SKM-1 treated with dmso at 0.1 percent for 144 hours (cell line): ENCODE data around the gene RFC2.

Experiments used
- DNase-seq: peaks from one replicate; lab custom pipeline; 2025; ENCODE audit not compliant: unreplicated experiment; lab: John Stamatoyannopoulos, UW

RFC2 gene

DNA sequence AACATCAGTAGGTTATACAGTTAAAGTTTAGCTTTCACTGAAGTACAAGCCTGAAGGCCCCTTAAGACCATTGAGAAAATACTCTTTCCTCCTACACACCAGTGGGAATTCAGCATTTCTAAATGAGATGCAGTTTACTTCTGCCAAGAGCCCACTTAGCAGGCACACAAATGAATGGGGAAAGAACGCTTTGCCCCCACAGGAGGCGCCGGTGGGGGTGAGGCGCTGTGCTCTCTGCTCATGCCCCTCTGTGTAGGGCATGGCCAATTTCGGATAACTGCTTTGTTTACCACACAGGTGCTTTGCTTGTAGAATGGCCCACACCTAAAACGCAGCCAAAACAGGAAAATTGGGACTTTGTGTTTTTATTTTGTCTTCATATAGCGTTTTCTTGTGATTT is 60.3 kb downstream of the RFC2 start:
- DNase-seq: no peak

DNA sequence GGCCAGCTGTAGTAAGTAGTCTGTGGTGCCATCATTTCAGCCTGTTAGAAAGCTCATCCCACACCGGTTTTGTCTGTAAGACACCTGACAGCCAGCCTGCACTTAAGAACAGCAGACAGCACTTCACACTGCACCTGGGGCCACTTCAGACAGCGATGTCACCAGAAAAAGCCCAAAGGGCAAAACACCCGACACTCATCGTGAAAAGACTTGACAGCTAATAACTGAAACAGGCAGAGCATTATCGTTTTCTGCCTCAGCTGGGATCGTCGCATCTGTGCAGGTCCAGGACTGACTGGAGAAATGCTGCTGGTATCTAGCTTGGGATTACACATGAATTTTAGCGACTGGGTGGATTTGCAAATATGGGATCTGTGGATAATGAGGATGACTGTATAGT is 61.1 kb downstream of the RFC2 start:
- DNase-seq: no peak

DNA sequence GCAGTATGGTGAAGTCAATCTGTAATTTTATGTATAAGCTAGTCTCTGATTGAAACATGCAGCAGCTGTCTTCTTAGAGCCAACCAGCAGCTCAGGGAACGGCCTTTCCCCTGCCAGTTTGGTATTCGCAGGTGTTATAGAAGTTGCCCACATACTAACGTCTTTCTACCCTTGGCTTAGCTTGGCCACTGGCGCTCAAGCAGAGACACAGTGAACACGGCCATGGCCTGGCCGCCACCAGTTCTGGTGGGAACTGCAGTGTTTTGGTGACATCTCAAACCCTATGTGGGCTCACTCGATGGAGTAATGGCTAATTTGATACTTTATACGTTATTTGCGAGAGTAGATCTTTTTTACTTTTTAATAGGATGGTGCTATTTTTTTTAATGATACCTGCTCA is 63.0 kb downstream of the RFC2 start:
- DNase-seq: no peak

DNA sequence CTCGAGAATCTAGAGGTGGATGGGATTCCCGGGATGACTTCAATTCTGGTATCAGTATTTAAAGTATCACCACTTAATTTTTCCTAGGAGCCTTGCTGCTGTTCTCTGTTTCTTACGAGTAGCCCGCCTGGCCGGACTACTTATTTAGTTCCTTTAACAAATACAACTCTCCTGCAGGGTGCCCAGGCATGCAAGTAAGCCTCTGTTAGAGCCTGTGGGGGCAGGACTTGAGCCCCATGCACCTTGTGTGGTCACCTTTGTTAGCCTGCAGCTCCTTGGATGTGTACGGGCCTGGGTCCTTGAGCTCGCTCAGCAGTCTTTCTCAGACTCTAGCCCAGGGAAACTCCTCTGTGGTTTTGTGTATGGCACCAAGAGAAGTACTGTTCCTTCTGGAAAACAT is 63.9 kb downstream of the RFC2 start:
- no peak for DNase-seq

DNA sequence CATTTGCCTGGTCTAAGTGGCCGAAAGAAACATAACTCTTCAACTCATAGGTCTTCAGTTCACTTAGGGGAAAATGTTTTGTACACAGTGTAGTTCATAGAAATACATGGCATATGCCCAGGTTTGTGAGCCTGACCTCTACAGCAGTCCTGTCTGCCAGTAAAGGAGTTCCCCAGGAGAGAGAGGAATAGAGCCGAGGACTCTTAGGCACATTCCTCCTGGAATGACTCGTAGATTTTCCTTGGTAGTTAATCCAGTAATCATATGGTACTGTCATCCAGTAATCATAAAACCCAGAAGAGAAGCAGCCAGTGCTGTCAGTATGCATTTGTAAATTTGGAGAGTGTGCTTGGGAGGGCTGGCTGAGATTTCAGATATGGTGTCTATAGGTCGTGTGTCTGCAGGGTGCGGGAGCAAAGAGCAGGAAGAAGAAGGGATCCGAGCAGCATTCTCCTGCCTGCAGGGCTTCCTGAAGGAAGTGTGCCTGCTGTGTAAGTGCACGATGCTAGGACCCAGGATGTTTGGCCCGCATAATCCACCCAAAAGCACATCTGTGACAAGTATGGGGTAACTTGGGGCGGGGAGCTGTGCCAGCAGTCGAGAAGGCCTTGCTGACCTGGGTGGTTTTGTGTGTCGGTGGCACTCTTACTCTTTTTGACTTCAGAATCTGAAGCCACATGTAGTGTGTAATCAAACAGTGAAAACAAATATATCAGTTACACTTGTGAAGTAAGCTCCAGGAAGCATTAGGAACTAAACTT is 66.1 kb downstream of the RFC2 start:
- no peak for DNase-seq

DNA sequence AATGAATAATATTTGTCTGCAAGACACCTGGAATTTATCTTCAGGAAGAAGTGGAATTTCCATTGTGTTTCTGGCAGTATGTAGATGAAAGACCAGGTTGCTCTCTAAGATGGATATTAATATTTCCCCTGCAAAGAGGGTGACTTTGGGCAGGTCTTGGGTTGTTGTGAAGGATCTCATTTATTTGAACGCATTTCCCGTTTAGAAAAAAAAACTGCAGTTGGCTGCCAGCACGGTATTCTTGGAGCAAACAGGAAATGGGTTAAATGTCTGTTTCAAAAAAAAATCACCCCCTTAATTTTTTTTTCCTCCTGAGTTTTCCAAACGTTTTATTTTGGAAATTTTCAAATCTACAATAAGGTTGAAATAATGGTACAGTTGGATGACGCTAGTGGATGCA is 68.6 kb downstream of the RFC2 start:
- DNase-seq: no peak

DNA sequence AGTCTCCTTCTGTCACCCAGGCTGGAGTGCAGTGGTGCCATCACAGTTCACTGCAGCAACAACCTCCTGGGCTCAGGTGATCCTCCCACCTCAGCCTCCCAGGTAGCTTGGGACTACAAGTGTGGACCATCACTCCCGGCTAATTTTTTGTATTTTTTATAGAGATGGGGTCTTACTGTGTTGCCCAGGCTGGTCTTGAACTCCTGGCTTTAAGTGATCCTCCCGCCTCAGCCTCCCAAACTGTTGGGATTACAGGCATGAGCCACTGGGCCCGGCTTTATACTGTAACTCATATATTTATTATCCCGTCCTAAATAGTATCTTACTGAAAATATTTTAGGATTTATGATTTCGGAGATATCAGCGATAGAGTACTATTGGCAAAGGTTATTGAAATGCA is 69.2 kb downstream of the RFC2 start:
- no peak for DNase-seq

DNA sequence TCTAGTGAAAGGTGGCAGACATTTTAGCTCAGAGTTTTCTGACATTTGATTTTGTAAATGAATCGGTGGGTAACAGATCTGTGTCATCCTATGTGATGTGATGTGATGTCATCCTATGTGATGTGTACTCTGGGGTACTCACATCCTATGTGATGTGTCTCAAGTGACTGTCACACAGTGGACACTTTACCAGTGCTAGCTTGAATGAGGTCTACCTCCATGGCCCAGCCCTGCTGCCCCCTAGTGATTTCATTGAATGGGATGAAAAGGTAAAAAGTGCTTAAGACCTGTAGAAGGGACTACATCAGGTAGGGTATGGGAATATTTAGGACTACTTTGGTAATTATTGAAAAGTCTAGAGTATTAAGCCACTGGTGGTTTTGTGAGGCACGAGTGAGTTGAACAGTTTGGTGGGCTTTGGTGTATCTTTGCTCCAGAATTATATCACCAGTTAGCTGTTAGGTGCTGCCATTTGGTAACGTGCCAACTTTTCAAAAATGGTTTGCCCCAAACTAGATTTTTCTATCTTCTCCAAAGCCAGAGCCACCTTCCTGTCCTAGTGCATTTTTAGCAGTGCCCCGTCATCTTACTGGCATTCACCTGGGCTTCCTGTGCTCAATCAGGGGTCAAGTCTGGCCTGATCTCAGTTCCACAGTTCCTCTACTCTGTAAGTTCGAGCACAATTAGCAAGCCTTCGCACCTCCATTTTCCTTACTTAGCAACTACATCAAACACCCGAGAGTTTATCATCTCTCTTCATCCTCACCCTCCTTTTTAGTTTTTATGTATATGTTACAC is 70.3 kb downstream of the RFC2 start:
- no peak for DNase-seq

DNA sequence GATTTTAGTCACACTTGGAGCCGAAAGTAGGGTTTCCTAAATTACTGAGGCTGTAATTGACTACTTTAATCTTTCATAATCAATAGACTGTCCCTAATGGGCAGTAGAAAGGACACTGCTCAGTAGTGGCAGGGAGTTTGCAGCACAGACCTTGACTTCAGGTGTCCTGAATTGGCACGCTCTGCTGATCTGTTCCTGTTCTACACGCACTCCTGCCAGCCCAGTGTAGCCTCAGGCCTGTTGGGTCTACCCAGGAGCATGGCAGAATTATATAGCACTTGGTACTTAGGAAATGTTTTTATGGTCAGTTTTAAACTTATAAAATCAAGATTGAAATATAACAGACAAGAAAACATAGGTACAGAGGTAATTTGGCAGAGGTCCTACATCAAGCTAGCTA is 71.1 kb downstream of the RFC2 start:
- no peak for DNase-seq

DNA sequence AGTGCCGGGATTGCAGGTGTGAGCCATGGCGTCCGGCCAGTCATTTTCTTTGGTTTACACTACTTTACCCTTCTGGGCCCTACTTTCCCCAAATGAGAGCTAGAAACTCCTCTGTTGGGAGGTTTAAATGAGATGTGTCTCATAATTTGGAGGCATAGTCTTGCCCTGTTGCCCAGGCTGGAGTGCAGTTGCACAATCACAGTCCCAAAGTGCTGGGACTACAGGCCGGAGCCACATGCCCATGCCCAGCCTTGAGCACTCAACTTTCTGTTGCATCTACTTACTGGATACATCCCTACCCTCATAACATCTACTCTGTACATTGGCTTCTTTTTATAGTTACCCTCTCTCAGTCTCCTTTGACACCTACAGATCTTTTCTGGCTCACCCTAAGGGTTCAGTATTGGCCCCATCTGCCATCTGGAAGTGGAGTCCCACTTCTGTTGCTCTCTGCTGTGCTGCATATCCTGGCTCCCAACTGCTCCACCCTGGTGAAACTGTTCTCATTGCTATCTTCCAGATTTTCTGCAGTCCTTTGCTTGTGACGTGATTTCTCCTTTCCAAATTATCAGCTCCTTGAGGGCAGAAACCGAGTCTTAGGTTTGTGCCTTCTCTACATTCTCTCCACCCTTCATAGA is 71.6 kb downstream of the RFC2 start:
- no peak for DNase-seq

DNA sequence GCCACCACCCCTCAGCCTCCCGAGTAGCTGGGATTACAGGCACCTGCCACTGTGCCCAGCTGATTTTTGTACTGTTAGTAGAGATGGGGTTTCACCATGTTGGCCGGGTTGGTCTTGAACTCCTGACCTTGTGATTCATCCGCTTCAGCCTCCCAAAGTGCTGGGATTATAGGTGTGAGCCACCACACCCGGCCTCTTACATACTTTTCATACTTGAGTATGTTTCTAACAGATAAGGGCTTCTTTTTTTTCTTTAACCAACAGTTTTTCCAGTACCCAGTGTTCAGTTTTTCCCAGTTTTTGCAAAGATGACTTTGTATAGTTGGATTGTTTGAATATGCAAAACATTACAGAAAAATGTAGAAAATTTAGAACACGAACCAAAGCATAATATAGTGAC is 72.4 kb downstream of the RFC2 start:
- DNase-seq: no peak
